Mucosa of descending colon (tissue), 3 donors: Measurements from ENCODE around the gene IMMP2L. TPM values are rescaled to one million over a fixed set of nuclear protein-coding genes. Genes with fewer than 3 reads are reported as not detected.

Experiments
- ATAC-seq: fragments of 200-7000 bp; cut with Tn5 transposase; one replicate; pipeline ENCODE4 v1.9.1; 2020; ENCODE audit warnings: mild to moderate bottlenecking, moderate library complexity
- DNase-seq, 3 donors: peaks; one replicate each; pipeline ENCODE4 v3.0.0-alpha.2; 2020
- H3K36me3 ChIP-seq: fragments of 200-600 bp; one replicate; pipeline ENCODE4 v1.8.0; 2021; ENCODE audit warnings: low read depth, mild to moderate bottlenecking
- H3K4me1 ChIP-seq: fragments of 200-600 bp; one replicate; pipeline ENCODE4 v1.8.0; 2021; ENCODE audit warnings: low read depth, mild to moderate bottlenecking
- H3K4me3 ChIP-seq: fragments of 200-600 bp; one replicate; pipeline ENCODE4 v1.8.0; 2021; ENCODE audit warnings: mild to moderate bottlenecking
- H3K9me3 ChIP-seq: fragments of 200-600 bp; one replicate; pipeline ENCODE4 v1.8.0; 2021; ENCODE audit warnings: mild to moderate bottlenecking
- intact Hi-C, 2 donors: fragments of 100-400 bp; cut with DNase I in 1 of 2; cut with micrococcal nuclease in 1 of 2; formaldehyde crosslinking; loops; one replicate each; pipeline versions ENCODE4 v1.11.0 to v1.11.1; 2022; cut with DNase I, micrococcal nuclease
- total RNA-seq, 3 donors: library from RNA; stranded (reverse); fragmentation: NEBNext Ultra II Directional in 2 of 3; extraction: Animal tissue kit (Norgen Biotek cat#: 25700) in 2 of 3; gene quantifications; one replicate each; pipeline versions ENCODE4 v1.2.1 to v1.2.4, GENCODE V29; 2021 to 2023
- TF ChIP-seq, protein P1 (sequence below): fragments of 200-600 bp; IDR thresholded peaks from one replicate; pipeline ENCODE4 v1.8.0; 2022; ENCODE audit warnings: antibody characterized with exemption, mild to moderate bottlenecking
- donor health status: DM: no; HTN: no; CAD: no; lungs with moderate emphysema.
- donor health status: DM: no; HTN: no; CAD: no.
- donor health status: DM: no; HTN: yes; CAD: no.

IMMP2L gene
- total RNA-seq, 3 donors from 2014 or later = 12.1 to 20.7 (median 17.7) TPM

DNA sequence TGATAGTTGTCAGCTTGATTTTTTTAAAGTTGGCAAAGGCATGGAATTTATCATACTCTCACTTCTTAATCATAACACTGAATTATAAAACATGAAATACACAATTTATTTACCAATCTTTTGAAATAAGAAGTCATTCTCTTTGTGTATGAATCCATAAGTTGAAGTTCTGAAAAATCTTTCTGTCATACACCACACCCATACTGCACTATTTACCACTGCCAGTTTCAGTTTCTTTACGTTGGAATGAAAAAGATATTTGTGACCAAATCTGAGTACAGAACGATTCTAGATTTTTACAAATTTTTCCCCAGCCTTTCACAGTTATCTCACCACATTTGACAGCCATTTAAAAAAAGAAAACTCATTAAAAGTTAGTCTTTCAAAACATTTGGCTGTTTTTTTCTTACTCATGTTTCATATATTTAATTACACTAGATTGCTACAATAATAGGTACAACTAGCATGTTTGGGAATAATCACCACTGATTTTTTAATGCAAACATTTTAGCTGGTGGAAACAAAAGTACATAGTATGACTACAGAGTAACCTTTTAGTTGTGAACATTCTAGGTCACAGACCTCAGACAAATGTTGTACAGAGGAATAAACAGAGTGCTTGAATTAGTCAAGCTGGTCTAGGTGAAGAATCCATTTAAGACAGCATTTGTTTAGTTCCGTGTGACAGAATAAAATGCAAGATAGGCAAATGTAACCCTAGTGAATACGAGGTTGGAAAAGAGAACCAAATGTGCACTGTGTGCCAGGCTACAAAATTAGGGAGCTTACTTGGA is 656.3 kb downstream of the IMMP2L start:
- Histone ChIP-seq H3K9me3 (no peaks in the 10 kb centered on the region), H3K4me1 (no peaks in the 10 kb centered on the region), H3K36me3 (no peaks in the 10 kb centered on the region), H3K4me3 (no peak overlapping the region)
- DNase-seq (no peak), ATAC-seq (no peak)
- TF ChIP-seq, protein P1, sequence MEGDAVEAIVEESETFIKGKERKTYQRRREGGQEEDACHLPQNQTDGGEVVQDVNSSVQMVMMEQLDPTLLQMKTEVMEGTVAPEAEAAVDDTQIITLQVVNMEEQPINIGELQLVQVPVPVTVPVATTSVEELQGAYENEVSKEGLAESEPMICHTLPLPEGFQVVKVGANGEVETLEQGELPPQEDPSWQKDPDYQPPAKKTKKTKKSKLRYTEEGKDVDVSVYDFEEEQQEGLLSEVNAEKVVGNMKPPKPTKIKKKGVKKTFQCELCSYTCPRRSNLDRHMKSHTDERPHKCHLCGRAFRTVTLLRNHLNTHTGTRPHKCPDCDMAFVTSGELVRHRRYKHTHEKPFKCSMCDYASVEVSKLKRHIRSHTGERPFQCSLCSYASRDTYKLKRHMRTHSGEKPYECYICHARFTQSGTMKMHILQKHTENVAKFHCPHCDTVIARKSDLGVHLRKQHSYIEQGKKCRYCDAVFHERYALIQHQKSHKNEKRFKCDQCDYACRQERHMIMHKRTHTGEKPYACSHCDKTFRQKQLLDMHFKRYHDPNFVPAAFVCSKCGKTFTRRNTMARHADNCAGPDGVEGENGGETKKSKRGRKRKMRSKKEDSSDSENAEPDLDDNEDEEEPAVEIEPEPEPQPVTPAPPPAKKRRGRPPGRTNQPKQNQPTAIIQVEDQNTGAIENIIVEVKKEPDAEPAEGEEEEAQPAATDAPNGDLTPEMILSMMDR = no peak
- intact Hi-C loops = no loop called here

DNA sequence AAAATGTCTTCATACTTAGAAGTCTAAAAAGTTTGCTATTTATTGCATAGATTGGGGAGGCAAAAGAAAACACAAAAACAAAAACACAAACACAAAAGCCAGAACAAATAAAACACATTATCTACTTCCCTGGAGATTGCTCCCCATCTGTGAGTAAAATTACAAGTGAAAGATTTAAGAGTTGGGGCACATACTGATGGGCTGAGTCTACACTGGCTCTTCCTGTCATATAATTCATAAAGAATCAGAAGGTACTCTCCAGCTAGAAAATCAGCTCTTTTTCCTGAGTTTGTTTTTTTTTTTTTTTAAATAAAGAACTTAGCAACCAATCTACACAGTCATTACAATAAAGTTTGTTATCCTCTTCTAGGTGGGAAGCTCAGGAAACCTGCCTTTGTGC is 663.8 kb downstream of the IMMP2L start:
- Histone ChIP-seq H3K4me3 (no peak overlapping the region), H3K4me1 (no peaks in the 10 kb centered on the region), H3K9me3 (no peaks in the 10 kb centered on the region), H3K36me3 (no peaks in the 10 kb centered on the region)
- DNase-seq = no peak
- ATAC-seq = no peak
- intact Hi-C loops = no loop called here
- TF ChIP-seq, protein P1 = no peak

GRCh38 chr7:110897538-110897937 is 664.8 kb downstream of the IMMP2L start:
- intact Hi-C loops = no loop called here
- H3K36me3 ChIP-seq = no peaks in the 10 kb centered on the region
- H3K9me3 ChIP-seq = no peaks in the 10 kb centered on the region
- ATAC-seq (no peak), DNase-seq (no peak)
- H3K4me3 ChIP-seq = no peak overlapping the region
- no peaks in the 10 kb centered on the region for H3K4me1 ChIP-seq
- TF ChIP-seq, protein P1 = no peak

DNA sequence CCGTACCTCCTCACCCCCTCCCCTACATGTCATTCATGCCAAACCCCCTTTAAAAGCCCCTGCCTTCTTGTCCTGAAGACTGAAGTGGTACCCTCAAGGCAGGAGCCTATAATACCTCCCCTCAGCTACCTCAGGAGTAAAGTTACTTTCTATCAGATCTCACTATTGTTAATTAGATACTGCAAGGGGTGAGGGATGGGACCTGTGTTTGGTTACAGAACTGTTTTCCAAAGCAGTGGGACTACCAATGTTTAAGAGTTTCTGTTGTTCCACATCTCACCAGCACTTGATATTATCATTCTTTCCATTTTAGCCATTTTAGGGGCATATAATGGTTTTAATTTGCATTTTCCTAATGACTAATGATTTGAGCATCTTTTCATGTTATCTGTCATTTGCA is 668.2 kb downstream of the IMMP2L start:
- Histone ChIP-seq H3K9me3 (no peaks in the 10 kb centered on the region), H3K4me3 (no peak overlapping the region), H3K4me1 (no peaks in the 10 kb centered on the region), H3K36me3 (no peaks in the 10 kb centered on the region)
- TF ChIP-seq, protein P1 = no peak
- DNase-seq (no peak), ATAC-seq (no peak)
- intact Hi-C loops = no loop called here

DNA sequence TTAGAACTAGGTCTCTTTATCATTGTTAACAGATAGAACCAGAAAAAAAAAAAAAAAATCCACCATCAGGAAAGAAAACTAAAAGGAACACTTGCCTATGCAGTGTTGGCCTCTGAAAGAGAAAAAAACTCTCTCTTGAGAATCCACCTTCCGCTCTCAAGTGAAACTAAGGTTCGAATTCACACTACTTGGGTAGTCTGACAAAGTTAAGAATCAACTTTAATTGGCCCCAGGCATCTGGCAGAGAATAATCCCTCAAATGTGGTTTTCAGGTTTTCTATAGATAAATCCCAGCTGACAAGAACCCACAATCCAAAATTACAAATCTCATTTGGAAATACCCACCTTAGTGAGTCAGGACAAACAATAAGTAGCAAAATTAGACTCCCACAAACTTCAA is 671.1 kb downstream of the IMMP2L start:
- no peaks in the 10 kb centered on the region for H3K4me1 ChIP-seq
- ATAC-seq (no peak), DNase-seq (no peak)
- no peak overlapping the region for H3K4me3 ChIP-seq
- intact Hi-C loops = no loop called here
- no peaks in the 10 kb centered on the region for H3K36me3 ChIP-seq
- TF ChIP-seq, protein P1 = no peak
- no peaks in the 10 kb centered on the region for H3K9me3 ChIP-seq
